Measurements from ENCODE around the gene ELMO1. TPM values are rescaled to one million over a fixed set of nuclear protein-coding genes. Genes with fewer than 3 reads are reported as not detected.

Gene ELMO1
- total and polyA plus RNA-seq, 2 of the 13 experiments (the other 11 are each of a cell fraction or from before 2014, with no cell fraction given): 0.11 to 0.17 TPM

DNA sequence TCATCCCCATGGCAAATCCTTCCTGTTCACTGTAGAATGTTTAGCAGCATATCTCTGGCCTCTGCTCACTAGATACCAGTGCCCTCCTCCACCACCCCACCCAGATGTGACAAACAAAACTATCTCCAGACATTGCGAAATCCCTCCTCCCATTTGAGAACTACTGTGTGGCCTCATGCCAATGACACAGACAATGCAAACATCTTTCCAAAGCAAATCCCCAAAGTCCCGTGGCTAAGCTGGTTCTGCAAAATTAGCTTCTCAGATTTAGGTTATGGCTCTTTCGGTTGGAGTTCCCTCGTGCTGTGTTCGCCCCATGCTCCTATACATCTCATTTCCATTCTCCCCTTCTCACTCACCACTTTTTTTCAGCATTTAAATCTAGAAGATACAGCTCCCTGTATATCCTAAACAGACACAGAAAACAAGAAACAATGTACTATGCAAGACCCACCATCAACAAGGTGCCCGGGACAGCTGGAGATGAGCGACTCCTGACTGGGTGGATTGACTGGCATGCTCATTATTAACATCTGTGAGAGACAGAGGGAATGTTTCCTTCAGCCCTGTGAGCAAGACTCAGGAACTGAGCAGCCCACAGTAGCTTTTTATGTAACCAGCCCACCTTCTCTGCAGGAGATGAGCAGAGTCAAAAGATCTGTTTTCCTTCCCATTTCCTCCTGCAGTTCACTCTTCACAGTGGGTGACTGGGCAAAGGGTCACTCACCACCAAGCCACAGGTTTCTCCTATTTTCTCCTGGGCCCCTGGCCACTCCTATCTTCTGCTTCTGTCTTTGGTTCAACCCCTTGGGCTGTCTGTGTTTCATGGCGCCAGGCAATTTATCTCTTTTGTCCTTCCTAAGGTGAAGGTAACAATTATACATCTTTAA lies 498.7 kb downstream of the ELMO1 start (continued):
- TF ChIP-seq SMARCE1 (IDR thresholded peaks at IDR 0.05; ENCODE audit: borderline replicate concordance): no peak
- TF ChIP-seq FOXA3 (CRISPR knock-in tag; IDR thresholded peaks at IDR 0.05): peak; percentile 95
- TF ChIP-seq HIVEP1 (CRISPR knock-in tag; IDR thresholded peaks at IDR 0.05): no peak
- peak; percentile 85; the same call in 1 of the 2 replicates for TF ChIP-seq KDM3A (CRISPR knock-in tag; IDR thresholded peaks at IDR 0.05; ENCODE audit: low read depth)
- no peak for TF ChIP-seq PAF1 (CRISPR knock-in tag; IDR thresholded peaks at IDR 0.05)
- no peak for TF ChIP-seq SRSF4 (IDR thresholded peaks at IDR 0.05; ENCODE audit: low read depth, low read length, poor library complexity, severe bottlenecking)
- TF ChIP-seq ZNF850 (CRISPR knock-in tag; conservative IDR thresholded peaks at IDR 0.05): no peak
- TF ChIP-seq CC2D1A (CRISPR knock-in tag; IDR thresholded peaks at IDR 0.05): no peak
- TF ChIP-seq ZFAT (CRISPR knock-in tag; conservative IDR thresholded peaks at IDR 0.05): no peak
- TF ChIP-seq, protein P1, sequence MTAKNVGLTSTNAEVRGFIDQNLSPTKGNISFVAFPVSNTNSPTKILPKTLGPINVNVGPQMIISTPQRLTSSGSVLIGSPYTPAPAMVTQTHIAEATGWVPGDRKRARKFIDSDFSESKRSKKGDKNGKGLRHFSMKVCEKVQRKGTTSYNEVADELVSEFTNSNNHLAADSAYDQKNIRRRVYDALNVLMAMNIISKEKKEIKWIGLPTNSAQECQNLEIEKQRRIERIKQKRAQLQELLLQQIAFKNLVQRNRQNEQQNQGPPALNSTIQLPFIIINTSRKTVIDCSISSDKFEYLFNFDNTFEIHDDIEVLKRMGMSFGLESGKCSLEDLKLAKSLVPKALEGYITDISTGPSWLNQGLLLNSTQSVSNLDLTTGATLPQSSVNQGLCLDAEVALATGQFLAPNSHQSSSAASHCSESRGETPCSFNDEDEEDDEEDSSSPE (CRISPR knock-in tag; IDR thresholded peaks at IDR 0.05): peak; percentile 36; the same call in 1 of the 2 replicates
- TF ChIP-seq GMEB2 (CRISPR knock-in tag; IDR thresholded peaks at IDR 0.05; ENCODE audit: low read depth): no peak
- peak in 1 of 2 experiments; percentile 95; a peak in 2 of 4 replicates for TF ChIP-seq KLF16 (CRISPR knock-in tag; IDR thresholded peaks at IDR 0.05)
- TF ChIP-seq, protein P2, sequence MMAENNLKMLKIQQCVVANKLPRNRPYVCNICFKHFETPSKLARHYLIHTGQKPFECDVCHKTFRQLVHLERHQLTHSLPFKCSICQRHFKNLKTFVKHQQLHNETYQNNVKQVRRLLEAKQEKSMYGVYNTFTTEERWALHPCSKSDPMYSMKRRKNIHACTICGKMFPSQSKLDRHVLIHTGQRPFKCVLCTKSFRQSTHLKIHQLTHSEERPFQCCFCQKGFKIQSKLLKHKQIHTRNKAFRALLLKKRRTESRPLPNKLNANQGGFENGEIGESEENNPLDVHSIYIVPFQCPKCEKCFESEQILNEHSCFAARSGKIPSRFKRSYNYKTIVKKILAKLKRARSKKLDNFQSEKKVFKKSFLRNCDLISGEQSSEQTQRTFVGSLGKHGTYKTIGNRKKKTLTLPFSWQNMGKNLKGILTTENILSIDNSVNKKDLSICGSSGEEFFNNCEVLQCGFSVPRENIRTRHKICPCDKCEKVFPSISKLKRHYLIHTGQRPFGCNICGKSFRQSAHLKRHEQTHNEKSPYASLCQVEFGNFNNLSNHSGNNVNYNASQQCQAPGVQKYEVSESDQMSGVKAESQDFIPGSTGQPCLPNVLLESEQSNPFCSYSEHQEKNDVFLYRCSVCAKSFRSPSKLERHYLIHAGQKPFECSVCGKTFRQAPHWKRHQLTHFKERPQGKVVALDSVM (CRISPR knock-in tag; IDR thresholded peaks at IDR 0.05): no peak; the same call in 1 of the 2 replicates
- TF ChIP-seq HNRNPLL (IDR thresholded peaks at IDR 0.05; ENCODE audit: low read depth, low read length, poor library complexity, severe bottlenecking): no peak
- no peak for TF ChIP-seq RELA (CRISPR knock-in tag; IDR thresholded peaks at IDR 0.05)
- no peak for TF ChIP-seq EZH2 (conservative IDR thresholded peaks at IDR 0.05; ENCODE audit: low read depth, low read length)
- TF ChIP-seq MEIS1 (CRISPR knock-in tag; IDR thresholded peaks at IDR 0.05; ENCODE audit: borderline replicate concordance): peak; percentile 70; the same call in 1 of the 2 replicates
- TF ChIP-seq FOSL1 (CRISPR knock-in tag; IDR thresholded peaks at IDR 0.05; ENCODE audit: borderline replicate concordance): no peak
- no peak for TF ChIP-seq EED (CRISPR knock-in tag; IDR thresholded peaks at IDR 0.05)
- no peak for TF ChIP-seq MTF2 (CRISPR knock-in tag; IDR thresholded peaks at IDR 0.05; ENCODE audit: borderline replicate concordance)
- no peak for TF ChIP-seq ZNF678 (CRISPR knock-in tag; IDR thresholded peaks at IDR 0.05)
- TF ChIP-seq ZNF775 (CRISPR knock-in tag; IDR thresholded peaks at IDR 0.05; ENCODE audit: borderline replicate concordance): no peak
- no peak for TF ChIP-seq POLR2A (IDR thresholded peaks at IDR 0.05; ENCODE audit: insufficient read depth in 1 of 2, low read depth in 2 of 2, low read length in 2 of 2)
- peak; percentile 68; the same call in 1 of the 2 replicates for TF ChIP-seq ZSCAN9 (CRISPR knock-in tag; IDR thresholded peaks at IDR 0.05; ENCODE audit: borderline replicate concordance)
- TF ChIP-seq SP140L (CRISPR knock-in tag; IDR thresholded peaks at IDR 0.05; ENCODE audit: borderline replicate concordance): no peak

Measured in HepG2 (cell line).